Fibroblast of skin of left quadriceps (primary cell): ENCODE measurements around the gene FNDC5.

ENCODE experiments used
- DNase-seq, 2 experiments: peaks; one replicate each; pipeline ENCODE4 v3.0.0-alpha.2; 2013; ENCODE audit warnings: low read depth in 2 of 2

The FNDC5 gene

GRCh38 chr1:32865639-32866405, 4.9 kb downstream of the FNDC5 start:
- no peak for DNase-seq

- no peak for DNase-seq
Observed at GRCh38 chr1:32864375-32865019, 6.2 kb downstream of the FNDC5 start.

- DNase-seq = no peak
Observed at GRCh38 chr1:32863881-32864245, 6.8 kb downstream of the FNDC5 start.

- no peak for DNase-seq
Observed at GRCh38 chr1:32863218-32863880, 7.4 kb downstream of the FNDC5 start.

GRCh38 chr1:32861904-32862695, 8.6 kb downstream of the FNDC5 start:
- DNase-seq = no peak

- DNase-seq = no peak
Observed at GRCh38 chr1:32860566-32860965, 10.1 kb downstream of the FNDC5 start.

- no peak for DNase-seq
Observed at GRCh38 chr1:32859915-32860314, 10.8 kb downstream of the FNDC5 start.

GRCh38 chr1:32858791-32859190, 11.9 kb downstream of the FNDC5 start:
- no peak for DNase-seq

- no peak for DNase-seq
Observed at GRCh38 chr1:32858136-32858535, 12.6 kb downstream of the FNDC5 start.

GRCh38 chr1:32855861-32856617, 14.7 kb downstream of the FNDC5 start:
- no peak for DNase-seq

- DNase-seq = no peak
Observed at GRCh38 chr1:32848354-32849063, 22.2 kb downstream of the FNDC5 start.

GRCh38 chr1:32831878-32832277, 38.8 kb downstream of the FNDC5 start:
- DNase-seq = no peak

GRCh38 chr1:32830092-32830852, 40.4 kb downstream of the FNDC5 start:
- no peak for DNase-seq

- DNase-seq = peak in 1 of 2 experiments; percentile 3
Observed at GRCh38 chr1:32828341-32828740, 42.4 kb downstream of the FNDC5 start.

- no peak for DNase-seq
Observed at GRCh38 chr1:32825181-32825580, 45.5 kb downstream of the FNDC5 start.

- DNase-seq = no peak
Observed at GRCh38 chr1:32818804-32819541, 51.7 kb downstream of the FNDC5 start.

GRCh38 chr1:32817815-32818786, 52.6 kb downstream of the FNDC5 start:
- DNase-seq = peak in 1 of 2 experiments; percentile 16
